Measurements from ENCODE around the gene TTC39C. TPM values are rescaled to one million over a fixed set of nuclear protein-coding genes. Genes with fewer than 3 reads are reported as not detected.

The TTC39C gene
- polyA plus RNA-seq, 2 of the 4 experiments (the other 2 are of a cell fraction) = 8.7 to 18.4 TPM

DNA sequence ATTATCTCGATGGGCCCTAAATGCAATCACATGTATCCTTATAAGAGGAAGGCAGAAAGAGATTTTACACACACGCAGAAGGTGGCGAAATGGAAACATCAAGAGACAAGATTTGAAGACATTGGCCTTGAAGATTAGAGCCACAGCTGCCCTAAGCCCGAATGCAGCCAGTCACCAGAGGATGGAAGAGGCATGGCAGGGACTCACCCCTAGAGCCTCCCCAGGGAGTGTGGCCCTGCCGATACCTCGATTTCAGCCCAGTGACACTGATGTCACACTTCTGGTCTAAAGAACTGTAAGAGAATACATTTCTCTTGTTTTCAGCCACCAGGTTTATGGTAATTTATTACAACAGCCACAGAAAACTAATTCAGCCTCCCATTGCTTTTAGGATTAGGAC is 17.4 kb downstream of the TTC39C start:
- Histone ChIP-seq H3K27ac (no peak overlapping the region), H3K9me3 (no peaks in the 10 kb centered on the region), H3K4me2 (no peak overlapping the region), H3K4me1 (peaks cover 23% of the 10 kb centered on the region), H3K4me3 (no peak overlapping the region)
- FAIRE-seq (no peak), ATAC-seq (no peak), DNase-seq (ENCODE audit: low read depth in 1 of 2, low spot score in 1 of 2) (no peak)
- WGBS (ENCODE audit: missing lambda C conversion rate) = 81% methylated on average over 6 of the region's 6 CpGs
- ChIA-PET POLR2A (no interaction called here), CTCF (interaction anchor here (1.1 kb wide), 1 partner anchor 9 kb away, joined by 5 read pairs; no protein-coding TSS in a partner anchor)
- TF ChIP-seq, protein P1, sequence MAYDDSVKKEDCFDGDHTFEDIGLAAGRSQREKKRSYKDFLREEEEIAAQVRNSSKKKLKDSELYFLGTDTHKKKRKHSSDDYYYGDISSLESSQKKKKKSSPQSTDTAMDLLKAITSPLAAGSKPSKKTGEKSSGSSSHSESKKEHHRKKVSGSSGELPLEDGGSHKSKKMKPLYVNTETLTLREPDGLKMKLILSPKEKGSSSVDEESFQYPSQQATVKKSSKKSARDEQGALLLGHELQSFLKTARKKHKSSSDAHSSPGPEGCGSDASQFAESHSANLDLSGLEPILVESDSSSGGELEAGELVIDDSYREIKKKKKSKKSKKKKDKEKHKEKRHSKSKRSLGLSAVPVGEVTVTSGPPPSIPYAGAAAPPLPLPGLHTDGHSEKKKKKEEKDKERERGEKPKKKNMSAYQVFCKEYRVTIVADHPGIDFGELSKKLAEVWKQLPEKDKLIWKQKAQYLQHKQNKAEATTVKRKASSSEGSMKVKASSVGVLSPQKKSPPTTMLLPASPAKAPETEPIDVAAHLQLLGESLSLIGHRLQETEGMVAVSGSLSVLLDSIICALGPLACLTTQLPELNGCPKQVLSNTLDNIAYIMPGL (CRISPR knock-in tag; IDR thresholded peaks at IDR 0.05; ENCODE audit: borderline replicate concordance) = no peak
- no peak for TF ChIP-seq GATA3 (IDR thresholded peaks at IDR 0.05; ENCODE audit: borderline replicate concordance)
- no peak for TF ChIP-seq RCOR1 (IDR thresholded peaks at IDR 0.05; ENCODE audit: low read depth, low read length)
- TF ChIP-seq NPAS2 (CRISPR knock-in tag; IDR thresholded peaks at IDR 0.05; ENCODE audit: borderline replicate concordance) = no peak
- TF ChIP-seq RAD21 (conservative IDR thresholded peaks at IDR 0.05 in 1 of 2, IDR thresholded peaks at IDR 0.05 in 1 of 2) = no peak
- no peak for TF ChIP-seq CBX8 (IDR thresholded peaks at IDR 0.05)
- TF ChIP-seq RARB (CRISPR knock-in tag; IDR thresholded peaks at IDR 0.05) = no peak
- no peak for TF ChIP-seq HOXB13 (CRISPR knock-in tag; IDR thresholded peaks at IDR 0.05; ENCODE audit: low read depth)
- no peak for TF ChIP-seq ZC3H11A (IDR thresholded peaks at IDR 0.05)
- no peak for TF ChIP-seq RFX5 (IDR thresholded peaks at IDR 0.05)
- no peak for TF ChIP-seq CHD2 (IDR thresholded peaks at IDR 0.05; ENCODE audit: low read length, partially characterized antibody)
- TF ChIP-seq EHMT2 (IDR thresholded peaks at IDR 0.05; ENCODE audit: low read depth) = no peak
- TF ChIP-seq MAZ (IDR thresholded peaks at IDR 0.05; ENCODE audit: borderline replicate concordance, low read depth, low read length) = no peak

GRCh38 chr18:24033641-24034412 is 19.3 kb downstream of the TTC39C start:
- WGBS (ENCODE audit: missing lambda C conversion rate) = 40% methylated on average over 5 of the region's 5 CpGs
- peaks cover 11% of the 10 kb centered on the region for H3K4me1 ChIP-seq
- peak overlapping the region; percentile 3 to 30; a peak in 2 of 6 replicates for H3K27ac ChIP-seq
- TF ChIP-seq FOXS1 (CRISPR knock-in tag; IDR thresholded peaks at IDR 0.05) (no peak), ZSCAN20 (CRISPR knock-in tag; IDR thresholded peaks at IDR 0.05) (no peak), HOXB5 (CRISPR knock-in tag; IDR thresholded peaks at IDR 0.05) (no peak), MYC (IDR thresholded peaks at IDR 0.05; ENCODE audit: borderline replicate concordance, low read length) (no peak), GATA3 (IDR thresholded peaks at IDR 0.05; ENCODE audit: borderline replicate concordance) (no peak), JUNB (IDR thresholded peaks at IDR 0.05) (no peak), ESRRA (IDR thresholded peaks at IDR 0.05; ENCODE audit: borderline replicate concordance, low read length) (no peak), PHF8 (IDR thresholded peaks at IDR 0.05; ENCODE audit: borderline replicate concordance, low read depth) (no peak), CHD2 (IDR thresholded peaks at IDR 0.05; ENCODE audit: low read length, partially characterized antibody) (no peak), HEYL (CRISPR knock-in tag; IDR thresholded peaks at IDR 0.05) (no peak)
- DNase-seq (ENCODE audit: low read depth in 1 of 2, low spot score in 1 of 2) = peak in 1 of 2 experiments; percentile 37
- peak in 1 of 2 experiments; percentile 60; a peak in 3 of 6 replicates for ATAC-seq
- H3K4me2 ChIP-seq = peak overlapping the region; percentile 54
- no peaks in the 10 kb centered on the region for H3K9me3 ChIP-seq
- ChIA-PET CTCF (interaction anchor here (0.5 to 1.1 kb wide), 2 partner anchors 20 to 1912 kb away, joined by 3 read pairs; no protein-coding TSS in a partner anchor), POLR2A (no interaction called here)
- no peak overlapping the region for H3K4me3 ChIP-seq
- FAIRE-seq = no peak

DNA sequence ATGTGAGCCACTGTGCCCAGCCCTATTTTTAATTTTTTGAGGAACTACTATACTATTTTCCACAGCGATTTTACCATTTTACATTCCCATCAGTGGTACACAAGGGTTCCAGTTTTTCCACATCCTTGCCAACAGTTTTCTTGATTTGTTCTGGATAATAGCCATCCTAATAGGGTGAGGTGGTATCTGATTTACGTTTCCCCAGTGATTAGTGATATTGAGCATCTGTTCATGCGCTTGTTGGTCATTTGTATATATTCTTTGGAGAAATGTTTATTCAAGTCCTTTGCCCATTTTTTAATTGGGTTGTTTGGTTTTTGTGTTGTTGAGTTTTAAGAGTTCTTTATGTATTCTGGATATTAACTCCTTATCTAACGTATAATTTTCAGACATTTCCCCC is 20.8 kb downstream of the TTC39C start:
- no peak for ATAC-seq
- peaks cover 11% of the 10 kb centered on the region for H3K4me1 ChIP-seq
- H3K4me2 ChIP-seq = no peak overlapping the region
- WGBS (ENCODE audit: missing lambda C conversion rate) = 95% methylated on average over 4 of the region's 4 CpGs
- no peaks in the 10 kb centered on the region for H3K9me3 ChIP-seq
- H3K27ac ChIP-seq = no peak overlapping the region
- FAIRE-seq = no peak
- CTCF ChIA-PET = no interaction called here
- POLR2A ChIA-PET = interaction anchor here (1.2 kb wide), 1 partner anchor 21 kb away, joined by 3 read pairs; the partner anchor contains the start of gene TTC39C
- DNase-seq (ENCODE audit: low read depth in 1 of 2, low spot score in 1 of 2) = no peak
- no peak overlapping the region for H3K4me3 ChIP-seq
- TF ChIP-seq MAZ (IDR thresholded peaks at IDR 0.05; ENCODE audit: borderline replicate concordance, low read depth, low read length) = no peak
- no peak for TF ChIP-seq KDM1A (IDR thresholded peaks at IDR 0.05; ENCODE audit: low read depth)
- TF ChIP-seq, protein P2, sequence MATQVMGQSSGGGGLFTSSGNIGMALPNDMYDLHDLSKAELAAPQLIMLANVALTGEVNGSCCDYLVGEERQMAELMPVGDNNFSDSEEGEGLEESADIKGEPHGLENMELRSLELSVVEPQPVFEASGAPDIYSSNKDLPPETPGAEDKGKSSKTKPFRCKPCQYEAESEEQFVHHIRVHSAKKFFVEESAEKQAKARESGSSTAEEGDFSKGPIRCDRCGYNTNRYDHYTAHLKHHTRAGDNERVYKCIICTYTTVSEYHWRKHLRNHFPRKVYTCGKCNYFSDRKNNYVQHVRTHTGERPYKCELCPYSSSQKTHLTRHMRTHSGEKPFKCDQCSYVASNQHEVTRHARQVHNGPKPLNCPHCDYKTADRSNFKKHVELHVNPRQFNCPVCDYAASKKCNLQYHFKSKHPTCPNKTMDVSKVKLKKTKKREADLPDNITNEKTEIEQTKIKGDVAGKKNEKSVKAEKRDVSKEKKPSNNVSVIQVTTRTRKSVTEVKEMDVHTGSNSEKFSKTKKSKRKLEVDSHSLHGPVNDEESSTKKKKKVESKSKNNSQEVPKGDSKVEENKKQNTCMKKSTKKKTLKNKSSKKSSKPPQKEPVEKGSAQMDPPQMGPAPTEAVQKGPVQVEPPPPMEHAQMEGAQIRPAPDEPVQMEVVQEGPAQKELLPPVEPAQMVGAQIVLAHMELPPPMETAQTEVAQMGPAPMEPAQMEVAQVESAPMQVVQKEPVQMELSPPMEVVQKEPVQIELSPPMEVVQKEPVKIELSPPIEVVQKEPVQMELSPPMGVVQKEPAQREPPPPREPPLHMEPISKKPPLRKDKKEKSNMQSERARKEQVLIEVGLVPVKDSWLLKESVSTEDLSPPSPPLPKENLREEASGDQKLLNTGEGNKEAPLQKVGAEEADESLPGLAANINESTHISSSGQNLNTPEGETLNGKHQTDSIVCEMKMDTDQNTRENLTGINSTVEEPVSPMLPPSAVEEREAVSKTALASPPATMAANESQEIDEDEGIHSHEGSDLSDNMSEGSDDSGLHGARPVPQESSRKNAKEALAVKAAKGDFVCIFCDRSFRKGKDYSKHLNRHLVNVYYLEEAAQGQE (IDR thresholded peaks at IDR 0.05) = no peak
- no peak for TF ChIP-seq CHD2 (IDR thresholded peaks at IDR 0.05; ENCODE audit: low read length, partially characterized antibody)
- no peak for TF ChIP-seq SMC3 (IDR thresholded peaks at IDR 0.05)
- no peak for TF ChIP-seq NPAS2 (CRISPR knock-in tag; IDR thresholded peaks at IDR 0.05; ENCODE audit: borderline replicate concordance)
- TF ChIP-seq GATA3 (IDR thresholded peaks at IDR 0.05; ENCODE audit: borderline replicate concordance) = no peak
- TF ChIP-seq POLR2A (IDR thresholded peaks at IDR 0.05; ENCODE audit: low read length) = no peak
- TF ChIP-seq RARB (CRISPR knock-in tag; IDR thresholded peaks at IDR 0.05) = no peak
- no peak for TF ChIP-seq CHD4 (IDR thresholded peaks at IDR 0.05; ENCODE audit: borderline replicate concordance)
- no peak for TF ChIP-seq HES2 (IDR thresholded peaks at IDR 0.05)
- no peak for TF ChIP-seq RAD21 (conservative IDR thresholded peaks at IDR 0.05 in 1 of 2, IDR thresholded peaks at IDR 0.05 in 1 of 2)
